IMR-90 (cell line): ENCODE results near the gene AGBL5. TPM values are rescaled to one million over a fixed set of nuclear protein-coding genes. Genes with fewer than 3 reads are reported as not detected.

ENCODE experiments used
- ATAC-seq: fragments of 200-7000 bp; cut with Tn5 transposase; 2 replicates; pipeline ENCODE4 v1.9.1; 2020; ENCODE audit warnings: low read depth, mild to moderate bottlenecking, moderate library complexity
- BruUV-seq: library from RNA; stranded (reverse); fragments of 400-500 nt; replicated peaks from 2 replicates; lab custom pipeline; 2021; lab: Mats Ljungman, UMichigan
- CTCF ChIA-PET: fragments of 300-600 bp; formaldehyde crosslinking; extraction: SDS; loops from one replicate; lab custom pipeline; 2021; ENCODE audit warnings: antibody characterized with exemption; lab: Yijun Ruan, JAX
- POLR2A ChIA-PET: fragments of 300-600 bp; sonication (Branson Sonifier 250); formaldehyde crosslinking; loops from one replicate; lab custom pipeline; 2022; ENCODE audit warnings: antibody characterized with exemption; ENCODE audit not compliant: unreplicated experiment; lab: Charles Lee
- DNase-seq: peaks from one replicate; pipeline ENCODE4 v3.0.0; 2013
- H2AFZ ChIP-seq: replicated peaks from 2 replicates; pipeline ENCODE3; 2013; ENCODE audit warnings: low read length, mild to moderate bottlenecking; ENCODE audit not compliant: poor library complexity
- H2AK5ac ChIP-seq: 2 replicates; pipeline ENCODE4 v1.6.1; 2013; ENCODE audit warnings: low read depth, low read length, inconsistent platforms
- H2AK9ac ChIP-seq: replicated peaks from 2 replicates; pipeline ENCODE3; 2013; ENCODE audit warnings: mild to moderate bottlenecking, low read depth, low read length, moderate library complexity; ENCODE audit not compliant: poor library complexity
- H2BK120ac ChIP-seq: 2 replicates; pipeline ENCODE4 v1.6.1; 2013; ENCODE audit warnings: low read depth, low read length, inconsistent platforms
- H2BK15ac ChIP-seq: 3 replicates; pipeline ENCODE4 v1.6.1; 2013; ENCODE audit warnings: low read depth, low read length, inconsistent platforms
- H2BK20ac ChIP-seq: 2 replicates; pipeline ENCODE4 v1.6.1; 2013; ENCODE audit warnings: low read depth, mild to moderate bottlenecking, inconsistent platforms, low read length, moderate library complexity
- H2BK5ac ChIP-seq: 2 replicates; pipeline ENCODE4 v1.6.1; 2013; ENCODE audit warnings: mild to moderate bottlenecking, low read depth, low read length, inconsistent platforms; ENCODE audit not compliant: poor library complexity, severe bottlenecking
- H3K14ac ChIP-seq: replicated peaks from 2 replicates; pipeline ENCODE4 v1.6.1; 2013; ENCODE audit warnings: low read depth, low read length, inconsistent platforms
- H3K18ac ChIP-seq: 2 replicates; pipeline ENCODE4 v1.6.1; 2013; ENCODE audit warnings: low read depth, low read length, control low read depth
- H3K23ac ChIP-seq: 2 replicates; pipeline ENCODE4 v1.6.1; 2013; ENCODE audit warnings: low read depth, low read length, inconsistent platforms
- H3K27ac ChIP-seq: 2 replicates; pipeline ENCODE4 v1.5.1; 2013; ENCODE audit warnings: mild to moderate bottlenecking, control low read depth, low read length; ENCODE audit not compliant: insufficient read depth
- H3K27me3 ChIP-seq: 2 replicates; pipeline ENCODE4 v1.6.1; 2013; ENCODE audit warnings: low read length; ENCODE audit not compliant: control insufficient read depth, insufficient read depth
- H3K36me3 ChIP-seq: 2 replicates; pipeline ENCODE4 v1.6.1; 2013; ENCODE audit warnings: low read length, mixed read lengths; ENCODE audit not compliant: control insufficient read depth, insufficient read depth
- H3K4ac ChIP-seq: 2 replicates; pipeline ENCODE4 v1.6.1; 2013; ENCODE audit warnings: low read depth, low read length, inconsistent platforms
- H3K4me1 ChIP-seq: 2 replicates; pipeline ENCODE4 v1.6.1; 2013; ENCODE audit warnings: low read length, mixed read lengths; ENCODE audit not compliant: control insufficient read depth, insufficient read depth
- H3K4me2 ChIP-seq: 2 replicates; pipeline ENCODE4 v1.6.1; 2013; ENCODE audit warnings: low read depth, mild to moderate bottlenecking, control low read depth, low read length, moderate library complexity
- H3K4me3 ChIP-seq: 2 replicates; pipeline ENCODE4 v1.5.1; 2013; ENCODE audit warnings: low read depth, mild to moderate bottlenecking, control low read depth, low read length, moderate library complexity; ENCODE audit not compliant: insufficient read depth
- H3K56ac ChIP-seq: 2 replicates; pipeline ENCODE4 v1.6.1; 2013; ENCODE audit warnings: low read length, inconsistent platforms; ENCODE audit not compliant: insufficient read depth; ENCODE audit errors: extremely low read depth
- H3K79me1 ChIP-seq, 2 experiments: 2 replicates each; pipeline ENCODE4 v1.6.1; 2013; ENCODE audit warnings: low read length in 2 of 2, inconsistent platforms in 1 of 2, low read depth in 1 of 2
- H3K9ac ChIP-seq: 2 replicates; pipeline ENCODE4 v1.6.1; 2013; ENCODE audit warnings: low read depth, low read length, control low read depth
- H3K9me1 ChIP-seq: 2 replicates; pipeline ENCODE4 v1.6.1; 2013; ENCODE audit warnings: low read length, inconsistent platforms; ENCODE audit not compliant: insufficient read depth
- H3K9me3 ChIP-seq: 2 replicates; pipeline ENCODE4 v1.6.1; 2013; ENCODE audit warnings: low read length; ENCODE audit not compliant: control insufficient read depth, insufficient read depth
- H4K20me1 ChIP-seq: 2 replicates; pipeline ENCODE4 v1.6.1; 2013; ENCODE audit warnings: low read length, inconsistent platforms; ENCODE audit not compliant: insufficient read depth
- H4K5ac ChIP-seq: 2 replicates; pipeline ENCODE4 v1.6.1; 2013; ENCODE audit warnings: mild to moderate bottlenecking, low read depth, low read length, control low read depth
- H4K8ac ChIP-seq, 2 experiments: 2 replicates each; pipeline ENCODE4 v1.6.1; 2013; ENCODE audit warnings: low read depth in 2 of 2, low read length in 2 of 2, control low read depth in 1 of 2, inconsistent platforms in 1 of 2
- H4K91ac ChIP-seq: 2 replicates; pipeline ENCODE4 v1.6.1; 2013; ENCODE audit warnings: low read depth, low read length, inconsistent platforms; ENCODE audit not compliant: insufficient read depth
- BHLHE40 ChIP-seq: fragments of 150-350 bp; IDR thresholded peaks from 2 replicates; pipeline ENCODE4 v1.6.1; 2016; ENCODE audit warnings: mild to moderate bottlenecking, low read depth, low read length
- MAFK ChIP-seq: IDR thresholded peaks from 2 replicates; pipeline ENCODE4 v1.6.1; 2012; ENCODE audit warnings: low read depth, low read length, improper control_type of control experiment
- WGBS, 2 experiments: methylation state at CpG; one replicate each; pipeline versions ENCODE4 v1.1.5 to v1.1.7; 2013; ENCODE audit warnings: missing lambda C conversion rate in 2 of 2; ENCODE audit not compliant: insufficient read length in 1 of 2; ENCODE audit errors: extremely low coverage in 2 of 2; 5-methylcytosine and 5-hydroxymethylcytosine counted together
- dilution Hi-C: fragments of 300-500 bp; cut with HindIII; formaldehyde crosslinking; loops from one replicate; pipeline ENCODE4 v1.14.3; 2018; ENCODE audit warnings: low sequenced_read_pairs; ENCODE audit not compliant: unreplicated experiment
- in situ Hi-C: fragments of 300-500 bp; cut with MboI; formaldehyde crosslinking; loops from 3 replicates; pipeline ENCODE4 v1.14.3; 2019; ENCODE audit warnings: low sequenced_read_pairs, inconsistent platforms, mixed read lengths
- intact Hi-C: fragments of 100-400 bp; cut with micrococcal nuclease; formaldehyde crosslinking; loops from 2 replicates; pipeline ENCODE4 v1.10.0; 2022
- polyA plus RNA-seq, 3 experiments: library from polyadenylated mRNA; depleted of rRNA; stranded (reverse); fragments of >200 nt; gene quantifications; 2 replicates each; pipeline ENCODE4 v1.2.3, GENCODE V29; 2012; ENCODE audit warnings: low replicate concordance in 1 of 3
- total RNA-seq: library from RNA; depleted of rRNA; stranded (reverse); fragments of >200 nt; gene quantifications from 2 replicates; pipeline ENCODE4 v1.2.3, GENCODE V29; 2012

Gene AGBL5
- total and polyA plus RNA-seq, 2 of the 4 experiments (the other 2 are of a cell fraction): 19.0 to 26.2 TPM

DNA sequence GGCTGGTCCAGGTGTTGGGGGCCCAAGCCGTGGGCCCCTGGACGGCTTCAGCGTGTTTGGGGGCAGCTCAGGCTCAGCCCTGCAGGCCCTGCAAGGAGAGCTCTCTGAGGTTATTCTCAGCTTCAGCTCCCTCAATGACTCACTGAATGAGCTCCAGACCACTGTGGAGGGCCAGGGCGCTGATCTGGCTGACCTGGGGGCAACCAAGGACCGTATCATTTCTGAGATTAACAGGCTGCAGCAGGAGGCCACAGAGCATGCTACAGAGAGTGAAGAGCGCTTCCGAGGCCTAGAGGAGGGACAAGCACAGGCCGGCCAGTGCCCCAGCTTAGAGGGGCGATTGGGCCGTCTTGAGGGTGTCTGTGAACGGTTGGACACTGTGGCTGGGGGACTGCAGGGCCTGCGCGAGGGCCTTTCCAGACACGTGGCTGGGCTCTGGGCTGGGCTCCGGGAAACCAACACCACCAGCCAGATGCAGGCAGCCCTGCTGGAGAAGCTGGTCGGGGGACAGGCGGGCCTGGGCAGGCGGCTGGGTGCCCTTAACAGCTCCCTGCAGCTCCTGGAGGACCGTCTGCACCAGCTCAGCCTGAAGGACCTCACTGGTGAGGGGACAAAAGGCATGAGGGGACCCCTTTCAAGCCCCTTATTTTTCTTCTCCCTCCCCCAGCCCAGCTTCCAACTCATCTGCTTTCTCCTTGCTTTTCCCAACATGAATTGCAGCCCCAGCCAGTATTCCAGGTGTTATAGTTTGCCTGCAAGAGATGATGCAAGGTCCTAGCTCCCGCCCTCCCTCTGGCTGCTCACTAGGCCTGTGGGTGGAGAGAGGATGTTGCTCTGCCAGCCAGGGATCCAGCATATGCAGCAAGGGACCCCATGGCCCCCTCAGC, 32.2 kb downstream of the AGBL5 start:
- H3K79me1 ChIP-seq: peaks cover 3 to 47% of the 10 kb centered on the region in 2 experiments; a peak in 3 of 4 replicates
- 89% methylated on average over 13 of the region's 20 CpGs; no CpG with 5 or more reads in 1 of the 2 experiments for WGBS, 2 experiments
- no peak overlapping the region for H3K23ac ChIP-seq
- H2BK5ac ChIP-seq: no peak overlapping the region
- H3K27me3 ChIP-seq: no peaks in the 10 kb centered on the region
- H2AK5ac ChIP-seq: no peak overlapping the region
- H4K5ac ChIP-seq: no peak overlapping the region
- H3K4me2 ChIP-seq: no peak overlapping the region
- ChIA-PET CTCF (no interaction called here), POLR2A (no interaction called here)
- no peak overlapping the region for H2AK9ac ChIP-seq
- ATAC-seq: no peak
- no peaks in the 10 kb centered on the region for H3K9me3 ChIP-seq
- no peak overlapping the region for H4K8ac ChIP-seq
- no peak overlapping the region for H2AFZ ChIP-seq
- intact Hi-C loops (no loop called here), dilution Hi-C loops (no loop called here), in situ Hi-C loops (no loop called here)
- H2BK15ac ChIP-seq: no peak overlapping the region
- TSS peak; percentile 60 for BruUV-seq
- peaks cover 18% of the 10 kb centered on the region for H3K4me1 ChIP-seq
- H3K14ac ChIP-seq: no peak overlapping the region
- H3K36me3 ChIP-seq: peaks cover 29% of the 10 kb centered on the region; the same call in 1 of the 2 replicates
- no peak overlapping the region for H3K18ac ChIP-seq
- no peak for DNase-seq
- H3K9me1 ChIP-seq: peaks cover 3% of the 10 kb centered on the region; the same call in 1 of the 2 replicates
- no peak overlapping the region for H4K91ac ChIP-seq
- TF ChIP-seq BHLHE40: no peak
- TF ChIP-seq MAFK: no peak
- no peak overlapping the region for H3K4ac ChIP-seq
- H3K9ac ChIP-seq: no peak overlapping the region
- no peak overlapping the region for H2BK20ac ChIP-seq
- H3K56ac ChIP-seq: no peak overlapping the region
- no peak overlapping the region for H3K4me3 ChIP-seq
- no peak overlapping the region for H2BK120ac ChIP-seq
- no peak overlapping the region for H3K27ac ChIP-seq
- H4K20me1 ChIP-seq: peaks cover 14% of the 10 kb centered on the region
